ENCODE data around the gene RBM19. TPM values are rescaled to one million over a fixed set of nuclear protein-coding genes. Genes with fewer than 3 reads are reported as not detected.

The RBM19 gene
- total RNA-seq, 1 experiment from 2014 or later, result 47.2 TPM

DNA sequence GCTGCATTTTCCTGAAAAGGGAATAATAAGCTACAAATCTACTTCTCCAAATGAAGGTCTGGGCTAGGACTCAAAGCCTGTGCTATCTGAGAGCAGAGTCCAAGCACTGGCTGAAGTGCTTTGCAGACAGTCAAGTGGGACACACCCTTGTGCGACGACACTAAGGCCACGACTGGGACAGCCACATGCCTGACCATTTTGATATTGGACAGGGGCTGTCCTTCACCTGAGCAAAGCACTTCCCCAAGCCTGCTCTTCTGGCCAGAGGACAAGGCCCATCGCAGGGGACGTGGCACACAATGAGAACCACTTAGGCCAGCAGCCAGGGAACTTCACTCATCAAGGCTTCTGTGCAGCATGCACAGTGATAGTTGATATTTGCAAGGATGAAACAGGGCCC, 71.4 kb downstream of the RBM19 start:
- no peaks in the 10 kb centered on the region for H3K27me3 Mint-ChIP-seq (ENCODE audit: unreplicated experiment)
- intact Hi-C loops (cut with micrococcal nuclease; ENCODE audit: unreplicated experiment), result no loop called here
- no peak overlapping the region for H3K4me3 Mint-ChIP-seq (ENCODE audit: low read depth, unreplicated experiment)
- H3K36me3 Mint-ChIP-seq (ENCODE audit: insufficient read depth, unreplicated experiment), result no peaks in the 10 kb centered on the region
- no peaks in the 10 kb centered on the region for H3K9me3 Mint-ChIP-seq (ENCODE audit: low read depth, unreplicated experiment)
- H3K27ac Mint-ChIP-seq (ENCODE audit: unreplicated experiment), result no peak overlapping the region
- TF ChIP-seq CTCF (IDR thresholded peaks at IDR 0.05; ENCODE audit: unreplicated experiment), result no peak
- CTCF ChIA-PET, result interaction anchor here (0.6 kb wide), 1 partner anchor 48 kb away, joined by 3 read pairs; no protein-coding TSS in a partner anchor
- H3K4me1 Mint-ChIP-seq (ENCODE audit: low read depth, unreplicated experiment), result no peaks in the 10 kb centered on the region
- no peak for DNase-seq
- BruUV-seq (replicated peaks), result no TSS peak

DNA sequence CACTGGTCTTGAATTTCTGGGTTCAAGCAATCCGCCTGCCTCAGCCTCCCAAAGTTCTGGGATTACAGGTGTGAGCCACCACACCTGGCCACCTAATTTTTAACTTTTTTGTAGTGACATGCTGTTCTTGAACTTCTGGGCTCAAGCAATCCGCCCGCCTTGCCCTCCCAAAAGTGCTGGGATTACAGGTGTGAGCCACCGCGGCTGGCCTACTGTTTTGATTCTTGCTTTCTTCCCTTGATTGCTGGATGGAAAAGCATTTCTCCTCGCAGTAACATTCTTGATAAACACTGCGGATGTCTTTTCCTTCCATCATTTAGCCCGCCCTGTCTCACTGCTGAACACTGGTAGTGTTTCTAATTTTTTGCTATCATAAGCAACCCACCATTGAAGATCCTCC, 72.9 kb downstream of the RBM19 start:
- Mint-ChIP-seq H3K27ac (ENCODE audit: unreplicated experiment) (no peak overlapping the region), H3K4me1 (ENCODE audit: low read depth, unreplicated experiment) (no peaks in the 10 kb centered on the region), H3K27me3 (ENCODE audit: unreplicated experiment) (no peaks in the 10 kb centered on the region), H3K9me3 (ENCODE audit: low read depth, unreplicated experiment) (no peaks in the 10 kb centered on the region), H3K4me3 (ENCODE audit: low read depth, unreplicated experiment) (no peak overlapping the region), H3K36me3 (ENCODE audit: insufficient read depth, unreplicated experiment) (no peaks in the 10 kb centered on the region)
- CTCF ChIA-PET, result no interaction called here
- no peak for TF ChIP-seq CTCF (IDR thresholded peaks at IDR 0.05; ENCODE audit: unreplicated experiment)
- DNase-seq, result no peak
- no TSS peak for BruUV-seq (replicated peaks)
- intact Hi-C loops (cut with micrococcal nuclease; ENCODE audit: unreplicated experiment), result no loop called here

GRCh38 chr12:113892556-113892955, 73.6 kb downstream of the RBM19 start:
- no peaks in the 10 kb centered on the region for H3K27me3 Mint-ChIP-seq (ENCODE audit: unreplicated experiment)
- no peak for TF ChIP-seq CTCF (IDR thresholded peaks at IDR 0.05; ENCODE audit: unreplicated experiment)
- H3K36me3 Mint-ChIP-seq (ENCODE audit: insufficient read depth, unreplicated experiment), result no peaks in the 10 kb centered on the region
- H3K9me3 Mint-ChIP-seq (ENCODE audit: low read depth, unreplicated experiment), result no peaks in the 10 kb centered on the region
- no peak for DNase-seq
- intact Hi-C loops (cut with micrococcal nuclease; ENCODE audit: unreplicated experiment), result no loop called here
- H3K4me3 Mint-ChIP-seq (ENCODE audit: low read depth, unreplicated experiment), result no peak overlapping the region
- CTCF ChIA-PET, result no interaction called here
- H3K4me1 Mint-ChIP-seq (ENCODE audit: low read depth, unreplicated experiment), result no peaks in the 10 kb centered on the region
- BruUV-seq (replicated peaks), result no TSS peak
- H3K27ac Mint-ChIP-seq (ENCODE audit: unreplicated experiment), result no peak overlapping the region

DNA sequence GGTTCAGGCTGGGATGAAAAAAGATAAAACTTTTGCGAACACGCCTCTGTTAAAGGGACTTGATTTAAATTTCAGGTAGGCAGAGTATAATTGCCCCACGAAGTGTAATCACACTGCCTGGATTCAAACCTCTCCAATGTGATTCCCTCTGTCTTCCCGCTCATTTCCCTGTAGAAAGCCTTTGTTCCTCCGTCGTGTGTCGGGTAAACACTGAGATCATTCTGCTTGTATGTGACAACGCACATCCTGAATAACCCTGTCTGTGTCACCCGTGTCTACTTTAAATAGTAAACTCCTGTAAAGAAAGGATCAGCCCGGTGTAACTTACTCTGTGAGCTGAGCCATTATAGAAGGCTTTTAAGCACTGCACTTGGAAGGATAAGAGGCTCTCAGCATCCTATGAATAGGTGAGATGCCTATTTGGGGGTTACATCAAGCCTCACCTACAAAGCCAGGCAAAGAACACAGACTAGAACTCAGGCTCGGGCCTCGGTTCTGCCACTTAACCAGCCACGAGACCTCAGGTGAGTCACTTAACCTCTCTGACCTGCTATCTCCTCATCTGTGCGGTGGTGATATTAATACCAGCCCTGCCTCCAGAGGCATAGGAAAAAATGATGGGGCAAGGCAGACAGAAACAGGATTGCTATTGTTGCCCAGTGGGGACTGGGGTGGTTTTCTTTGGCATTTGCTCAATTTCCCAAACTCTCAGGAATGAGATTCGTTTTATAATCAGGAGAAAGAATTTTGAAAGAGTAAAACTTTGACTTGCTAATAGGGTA, 74.2 kb downstream of the RBM19 start:
- intact Hi-C loops (cut with micrococcal nuclease; ENCODE audit: unreplicated experiment), result no loop called here

More for the DNA sequence above, 74.2 kb downstream of the RBM19 start:
- Mint-ChIP-seq H3K9me3 (ENCODE audit: low read depth, unreplicated experiment) (no peaks in the 10 kb centered on the region), H3K4me3 (ENCODE audit: low read depth, unreplicated experiment) (no peak overlapping the region), H3K27ac (ENCODE audit: unreplicated experiment) (no peak overlapping the region), H3K27me3 (ENCODE audit: unreplicated experiment) (no peaks in the 10 kb centered on the region), H3K36me3 (ENCODE audit: insufficient read depth, unreplicated experiment) (no peaks in the 10 kb centered on the region), H3K4me1 (ENCODE audit: low read depth, unreplicated experiment) (no peaks in the 10 kb centered on the region)
- BruUV-seq (replicated peaks), result no TSS peak
- no peak for DNase-seq
- no peak for TF ChIP-seq CTCF (IDR thresholded peaks at IDR 0.05; ENCODE audit: unreplicated experiment)
- CTCF ChIA-PET, result no interaction called here

Measured in Calu3 (cell line).